ENCODE data around the gene ZBTB42.

ZBTB42 gene

DNA sequence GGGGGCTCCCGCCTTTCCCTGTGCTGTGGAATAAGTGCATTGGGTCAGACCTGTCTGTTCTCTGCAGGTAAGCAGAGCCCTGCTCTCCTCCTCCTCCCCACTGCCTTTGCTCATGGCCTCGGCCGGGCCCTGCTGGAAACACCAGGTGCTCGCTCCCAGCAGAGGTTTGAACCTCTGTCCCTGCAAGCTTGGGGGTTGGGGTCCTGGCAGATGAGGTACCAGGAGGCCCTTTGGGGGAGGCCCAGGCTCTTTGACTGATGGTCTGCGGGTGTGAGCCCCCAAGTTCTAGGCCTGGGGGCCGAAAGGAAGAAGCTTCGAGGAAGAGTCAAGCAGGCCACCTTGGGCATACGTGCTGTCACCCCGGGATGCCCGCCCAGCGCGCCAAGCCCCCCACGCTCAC lies 42.1 kb downstream of the ZBTB42 start:
- Mint-ChIP-seq H3K27ac (ENCODE audit: low read depth) (no peak overlapping the region), H3K36me3 (ENCODE audit: insufficient read depth) (peaks cover 2% of the 10 kb centered on the region), H3K9me3 (no peaks in the 10 kb centered on the region), H3K4me1 (no peaks in the 10 kb centered on the region), H3K27me3 (peaks cover 77% of the 10 kb centered on the region), H3K4me3 (no peak overlapping the region)
- ATAC-seq (replicated peaks; ENCODE audit: extremely low read depth, poor library complexity, severe bottlenecking): no peak
- no peak for DNase-seq (ENCODE audit: low spot score in 2 of 2)

DNA sequence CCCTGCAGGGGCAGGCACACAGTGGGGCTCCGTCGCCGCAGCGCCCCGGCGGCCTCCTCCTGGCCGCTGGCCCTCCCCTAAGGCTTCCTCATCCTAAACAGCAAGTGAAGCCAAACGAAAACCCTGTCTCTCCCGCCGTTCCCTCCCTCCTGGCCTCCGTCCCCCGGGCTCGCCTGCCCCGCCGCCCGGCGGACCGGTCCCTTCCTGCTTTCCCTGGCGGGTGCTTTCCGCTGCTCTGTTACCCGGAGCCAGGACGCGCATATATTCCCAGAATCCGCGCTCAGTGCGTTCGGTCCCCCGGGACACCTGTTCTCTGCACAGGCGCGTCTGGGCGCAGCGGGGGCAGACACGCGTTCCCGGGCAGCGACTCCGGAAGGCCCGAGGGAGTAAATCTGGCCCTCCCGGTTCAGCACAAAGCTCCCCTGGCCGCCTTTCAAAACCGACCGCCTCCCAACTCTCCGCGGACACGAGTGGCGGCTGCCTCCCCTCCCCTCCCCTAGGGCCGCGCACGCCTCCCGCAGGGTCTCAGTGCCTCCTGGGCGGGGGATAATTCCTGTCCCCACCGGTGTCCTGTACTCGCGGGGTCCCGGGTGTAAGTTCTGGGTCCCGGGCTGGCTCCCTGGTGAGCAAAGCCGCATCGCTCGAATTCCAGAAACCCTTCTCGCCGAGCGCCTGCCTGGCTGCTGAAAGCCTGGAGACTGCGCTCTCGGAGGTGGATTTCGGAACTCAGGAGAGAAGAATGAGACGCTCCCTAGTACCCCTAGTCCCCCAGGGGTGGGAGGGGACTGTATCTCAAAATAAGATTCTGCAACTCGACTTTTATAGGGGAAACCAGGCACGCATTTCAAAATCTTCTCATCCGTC lies 42.8 kb downstream of the ZBTB42 start:
- peaks cover 84% of the 10 kb centered on the region for H3K27me3 Mint-ChIP-seq
- H3K36me3 Mint-ChIP-seq (ENCODE audit: insufficient read depth): peaks cover 2% of the 10 kb centered on the region
- DNase-seq (ENCODE audit: low spot score in 2 of 2): no peak
- no peaks in the 10 kb centered on the region for H3K4me1 Mint-ChIP-seq
- H3K27ac Mint-ChIP-seq (ENCODE audit: low read depth): no peak overlapping the region
- no peak for ATAC-seq (replicated peaks; ENCODE audit: extremely low read depth, poor library complexity, severe bottlenecking)
- H3K4me3 Mint-ChIP-seq: no peak overlapping the region
- H3K9me3 Mint-ChIP-seq: no peaks in the 10 kb centered on the region

DNA sequence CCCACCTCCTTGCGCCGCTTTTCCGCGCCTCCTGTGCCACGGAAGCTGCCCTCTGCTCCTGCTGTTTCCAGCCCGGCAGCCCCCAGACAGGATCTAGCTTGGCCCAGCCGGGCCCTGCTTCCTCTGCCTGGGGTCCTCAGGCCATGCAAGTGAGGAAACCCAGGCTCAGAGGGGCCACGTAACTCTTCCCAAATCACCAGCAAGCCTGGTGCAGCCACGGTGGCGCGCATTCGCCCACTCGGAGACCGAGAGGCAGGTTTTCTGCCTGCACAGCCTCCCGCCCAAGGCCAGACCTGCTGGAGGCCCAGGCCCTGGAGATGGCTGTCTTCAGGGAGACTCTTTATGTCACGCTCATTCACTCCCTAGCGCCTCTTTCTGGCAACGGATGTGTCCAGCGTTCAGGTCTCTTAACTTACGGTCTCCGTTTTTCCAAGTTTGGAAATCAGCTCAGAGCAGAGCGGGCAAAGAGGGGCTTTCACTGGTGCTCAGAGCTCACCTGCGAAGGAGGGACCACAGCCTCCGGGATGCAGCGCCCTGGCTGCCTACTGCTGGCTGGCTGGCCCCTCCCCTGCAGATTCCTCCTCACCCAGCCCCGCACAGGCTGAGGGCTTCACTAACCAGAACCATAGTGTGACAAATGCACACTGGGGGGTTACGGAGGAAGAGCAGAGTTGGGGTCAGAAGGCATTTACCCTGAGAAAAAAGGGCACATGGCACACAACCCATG lies 43.6 kb downstream of the ZBTB42 start:
- peaks cover 86% of the 10 kb centered on the region for H3K27me3 Mint-ChIP-seq
- no peak for ATAC-seq (replicated peaks; ENCODE audit: extremely low read depth, poor library complexity, severe bottlenecking)
- peaks cover 2% of the 10 kb centered on the region for H3K36me3 Mint-ChIP-seq (ENCODE audit: insufficient read depth)
- DNase-seq (ENCODE audit: low spot score in 2 of 2): no peak
- no peaks in the 10 kb centered on the region for H3K4me1 Mint-ChIP-seq
- no peaks in the 10 kb centered on the region for H3K9me3 Mint-ChIP-seq
- no peak overlapping the region for H3K4me3 Mint-ChIP-seq
- no peak overlapping the region for H3K27ac Mint-ChIP-seq (ENCODE audit: low read depth)

DNA sequence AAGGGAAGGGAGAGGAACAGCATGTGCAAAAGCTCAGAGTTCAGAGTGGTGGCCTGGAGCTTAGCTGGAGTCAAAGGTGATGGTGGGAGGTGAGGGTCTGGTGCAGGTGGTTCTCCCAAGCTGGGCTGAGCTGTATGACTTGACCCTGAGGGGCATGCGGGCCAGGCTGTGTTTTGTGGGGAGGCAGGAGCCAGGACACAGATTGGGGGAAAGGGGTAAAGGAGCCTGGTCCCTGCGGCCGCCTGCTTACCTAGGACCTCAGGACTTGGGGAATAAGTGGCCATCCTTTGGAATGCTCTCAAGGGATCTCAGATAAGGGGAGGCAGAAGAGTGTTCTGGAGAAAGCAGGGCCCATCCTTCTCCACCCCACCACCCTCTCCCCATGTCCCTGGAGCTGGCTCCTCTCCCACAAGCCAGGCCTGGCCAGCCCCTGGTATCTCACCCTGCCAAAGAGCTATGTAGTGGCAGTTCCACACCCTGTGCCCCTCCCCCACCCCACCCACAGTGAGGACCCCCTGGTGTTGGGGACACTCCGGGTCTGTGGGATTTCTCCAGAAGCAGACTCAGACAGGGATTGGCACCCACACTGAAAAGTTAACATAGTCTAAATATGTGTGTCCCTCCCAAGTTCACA lies 44.2 kb downstream of the ZBTB42 start:
- no peak for DNase-seq (ENCODE audit: low spot score in 2 of 2)
- no peak overlapping the region for H3K27ac Mint-ChIP-seq (ENCODE audit: low read depth)
- peaks cover 2% of the 10 kb centered on the region for H3K36me3 Mint-ChIP-seq (ENCODE audit: insufficient read depth)
- H3K4me1 Mint-ChIP-seq: no peaks in the 10 kb centered on the region
- H3K4me3 Mint-ChIP-seq: no peak overlapping the region
- no peak for ATAC-seq (replicated peaks; ENCODE audit: extremely low read depth, poor library complexity, severe bottlenecking)
- H3K9me3 Mint-ChIP-seq: no peaks in the 10 kb centered on the region
- peaks cover 86% of the 10 kb centered on the region for H3K27me3 Mint-ChIP-seq

DNA sequence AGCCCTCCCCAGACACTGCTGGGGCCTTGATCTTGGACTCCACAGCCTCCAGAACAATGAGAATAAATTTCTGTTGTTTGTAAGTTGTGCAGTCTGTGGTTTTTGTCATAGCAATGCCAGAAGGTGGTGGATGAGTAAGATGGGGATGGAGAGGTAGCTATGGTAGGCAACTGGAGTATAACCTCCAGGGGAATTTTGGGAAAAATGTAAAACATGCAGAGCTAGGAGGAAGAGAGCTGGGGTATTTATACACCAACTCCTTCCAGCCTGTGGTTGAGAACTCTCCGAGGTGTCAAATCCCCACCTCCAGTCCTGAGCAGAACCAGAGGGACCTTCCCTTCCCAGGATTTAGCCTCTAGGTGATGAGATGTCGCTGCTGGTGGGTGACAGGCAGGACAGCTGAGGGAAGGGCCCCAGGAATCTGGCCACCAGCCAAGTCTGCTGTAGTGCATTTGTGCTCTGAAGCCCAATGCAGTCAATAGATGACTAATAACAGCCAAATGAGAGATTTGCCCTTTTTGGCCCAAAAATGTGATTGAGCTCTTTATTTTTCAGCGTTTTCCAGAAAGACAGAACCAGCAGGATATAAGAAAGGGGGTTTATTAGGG lies 45.0 kb downstream of the ZBTB42 start:
- Mint-ChIP-seq H3K9me3 (no peaks in the 10 kb centered on the region), H3K27me3 (peaks cover 82% of the 10 kb centered on the region), H3K4me3 (no peak overlapping the region), H3K27ac (ENCODE audit: low read depth) (no peak overlapping the region), H3K4me1 (no peaks in the 10 kb centered on the region), H3K36me3 (ENCODE audit: insufficient read depth) (peaks cover 2% of the 10 kb centered on the region)
- ATAC-seq (replicated peaks; ENCODE audit: extremely low read depth, poor library complexity, severe bottlenecking) (no peak), DNase-seq (ENCODE audit: low spot score in 2 of 2) (no peak)

DNA sequence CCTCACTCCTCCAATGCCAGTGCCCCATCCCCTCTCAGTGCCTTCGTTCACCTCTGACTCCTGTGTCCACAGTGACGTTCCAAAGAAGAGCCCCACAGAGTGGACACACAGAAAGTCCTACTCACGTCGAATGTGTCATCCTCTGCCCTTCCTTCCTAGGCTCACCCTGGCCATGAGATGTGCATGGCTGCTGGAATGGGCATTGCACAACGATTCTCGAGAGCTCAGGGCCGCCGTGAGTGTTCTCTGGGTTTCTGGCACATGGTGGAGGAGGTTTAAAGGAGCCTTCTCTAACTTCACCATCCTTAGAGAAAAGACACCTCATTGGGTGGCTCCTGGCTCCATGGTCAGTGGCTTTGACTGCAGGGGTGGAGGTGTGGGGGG lies 51.4 kb downstream of the ZBTB42 start:
- H3K36me3 Mint-ChIP-seq (ENCODE audit: insufficient read depth): peaks cover 2% of the 10 kb centered on the region
- ATAC-seq (replicated peaks; ENCODE audit: extremely low read depth, poor library complexity, severe bottlenecking) (no peak), DNase-seq (ENCODE audit: low spot score in 2 of 2) (no peak)
- no peak overlapping the region for H3K4me3 Mint-ChIP-seq
- H3K9me3 Mint-ChIP-seq: no peaks in the 10 kb centered on the region
- peaks cover 43% of the 10 kb centered on the region for H3K27me3 Mint-ChIP-seq
- H3K4me1 Mint-ChIP-seq: no peaks in the 10 kb centered on the region
- no peak overlapping the region for H3K27ac Mint-ChIP-seq (ENCODE audit: low read depth)

Data from central memory CD8-positive, alpha-beta T cell (primary cell).